Hindlimb muscle (tissue), 1 donor: ENCODE data around the gene DERA. TPM values are rescaled to one million over a fixed set of nuclear protein-coding genes. Genes with fewer than 3 reads are reported as not detected.

Experiments
- DNase-seq: peaks from one replicate; pipeline ENCODE4 v3.0.0-alpha.2; 2013
- polyA plus RNA-seq: library from polyadenylated mRNA; unstranded; fragments of 120-200 nt; gene quantifications from one replicate; pipeline ENCODE4 v1.2.1, GENCODE V29; 2013; ENCODE audit not compliant: insufficient read length

DERA gene
- polyA plus RNA-seq, 1 donor, result 32.8 TPM

DNA sequence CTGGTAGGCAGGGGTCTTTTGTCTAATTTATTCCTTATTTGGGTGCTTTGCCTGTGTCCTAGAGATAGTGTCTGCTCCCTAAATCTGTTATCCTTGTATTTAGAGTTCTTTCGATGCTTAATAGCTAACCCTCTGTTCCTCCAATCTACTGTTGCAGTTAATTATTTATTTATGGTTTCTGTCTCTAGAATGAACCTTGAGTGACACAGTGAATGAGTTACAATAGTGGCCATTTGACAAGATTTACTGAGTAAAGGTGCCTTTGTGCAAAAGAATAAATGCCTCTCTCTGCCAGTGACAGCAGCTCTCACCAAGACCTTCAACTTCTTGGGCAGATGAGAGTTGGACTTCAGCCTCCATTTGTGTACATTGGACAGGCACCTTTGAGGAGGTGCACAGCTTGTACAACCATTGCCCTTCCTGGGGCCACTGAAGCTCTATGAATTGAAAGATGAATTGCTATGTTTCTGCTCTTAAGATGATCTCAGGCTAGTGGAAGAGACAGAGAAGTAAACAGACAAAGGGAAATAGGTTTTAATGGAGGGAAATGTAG lies 165.9 kb downstream of the DERA start:
- DNase-seq, result no peak

- DNase-seq, result no peak
Measured at GRCh38 chr12:16086462-16086861, 175.3 kb downstream of the DERA start.

DNA sequence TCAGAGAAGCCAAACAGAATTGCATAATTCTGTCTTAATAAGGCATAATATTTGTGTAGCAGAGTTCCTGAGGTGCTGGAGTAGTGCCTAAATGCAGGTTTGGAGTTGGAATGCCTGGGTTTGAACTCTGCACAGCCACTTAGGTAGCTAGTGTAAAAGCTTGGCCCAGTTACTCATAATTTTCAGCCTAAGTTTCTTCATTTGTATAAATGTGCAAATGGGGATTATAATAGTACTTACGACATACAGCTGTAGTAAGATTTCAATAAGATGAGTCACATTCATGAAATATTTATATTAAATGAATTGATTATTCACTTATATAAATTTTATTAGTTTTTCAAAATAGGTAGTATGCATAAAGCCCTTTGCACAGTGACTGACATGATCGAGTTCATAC lies 175.8 kb downstream of the DERA start:
- no peak for DNase-seq

Other genes starting within 250 kb of the DERA start
- 34.5 TPM for gene EPS8, start 121.9 kb upstream of the DERA start, polyA plus RNA-seq
- 107 TPM for gene STRAP, start 28.9 kb upstream of the DERA start, polyA plus RNA-seq